B cell (primary cell): ENCODE results near the gene VN1R5. TPM values are rescaled to one million over a fixed set of nuclear protein-coding genes. Genes with fewer than 3 reads are reported as not detected.
"Not testable (repeated sequence)": the region's sequence is repeated elsewhere in the genome, so short reads cannot be mapped to it uniquely, and the experiment has no call there.

Source experiments
- ATAC-seq: fragments of 200-7000 bp; cut with Tn5 transposase; one replicate; pipeline ENCODE4 v1.10.0; 2021; ENCODE audit warnings: low read depth, mild to moderate bottlenecking, moderate number of reproducible peaks, moderate library complexity
- CTCF ChIA-PET: fragments of 350-600 bp; sonication (Branson Sonifier 250); formaldehyde crosslinking; loops from one replicate; lab custom pipeline; 2021; ENCODE audit warnings: antibody characterized with exemption, inconsistent platforms; lab: Charles Lee
- POLR2A ChIA-PET: fragments of 350-600 bp; sonication (Branson Sonifier 250); formaldehyde crosslinking; loops from one replicate; lab custom pipeline; 2021; ENCODE audit warnings: antibody characterized with exemption; lab: Charles Lee
- DNase-seq: peaks from one replicate; pipeline ENCODE4 v3.0.0; 2013
- H2AFZ ChIP-seq: 2 replicates; pipeline ENCODE4 v1.6.1; 2012; ENCODE audit warnings: mild to moderate bottlenecking, low read depth, low read length; ENCODE audit not compliant: insufficient read depth, poor library complexity, severe bottlenecking
- H3K27ac ChIP-seq, 2 donors: 1 replicate in 1 of 2; 2 replicates in 1 of 2; pipeline ENCODE4 v1.5.1; 2012 to 2013; ENCODE audit warnings: low read length in 2 of 2, mild to moderate bottlenecking in 2 of 2, moderate library complexity in 1 of 2
- H3K27me3 ChIP-seq, 4 experiments: fragments of 200-600 bp in 1 of 4; sonication (generic) in 1 of 4; replicated peaks in 1 of 4; 1 replicate in 2 of 4; 2 replicates in 2 of 4; pipeline versions ENCODE4 v1.6.1 to v1.7.0; 2013 to 2016; ENCODE audit warnings: low read length in 3 of 4, mild to moderate bottlenecking in 2 of 4, mixed read lengths in 1 of 4, moderate library complexity in 1 of 4; ENCODE audit not compliant: insufficient read depth in 4 of 4, control insufficient read depth in 3 of 4; ENCODE audit errors: control extremely low read depth in 1 of 4
- H3K36me3 ChIP-seq, 2 experiments: replicated peaks in 1 of 2; 1 replicate in 1 of 2; 2 replicates in 1 of 2; pipeline versions ENCODE4 v1.6.1 to v1.7.1; 2013; ENCODE audit warnings: low read length in 1 of 2; ENCODE audit not compliant: insufficient read depth in 2 of 2, control insufficient read depth in 1 of 2; ENCODE audit errors: control extremely low read depth in 1 of 2, extremely low read depth in 1 of 2
- H3K4me1 ChIP-seq, 2 donors: fragments of 200-600 bp in 1 of 2; sonication (generic) in 1 of 2; 1 replicate in 1 of 2; 2 replicates in 1 of 2; pipeline versions ENCODE4 v1.5.1 to v1.6.1; 2013 to 2017; ENCODE audit warnings: low read length in 2 of 2; ENCODE audit not compliant: control insufficient read depth in 2 of 2, insufficient read depth in 2 of 2
- H3K4me2 ChIP-seq: replicated peaks from 2 replicates; pipeline ENCODE3; 2012; ENCODE audit warnings: mild to moderate bottlenecking, low read depth, low read length; ENCODE audit not compliant: poor library complexity, severe bottlenecking
- H3K4me3 ChIP-seq, 5 experiments: fragments of 200-600 bp in 1 of 5; sonication (generic) in 1 of 5; 1 replicate in 3 of 5; 2 replicates in 2 of 5; pipeline versions ENCODE4 v1.5.1 to v1.7.0; 2011 to 2016; ENCODE audit warnings: low read length in 4 of 5, mild to moderate bottlenecking in 4 of 5, low read depth in 2 of 5, control low read depth in 1 of 5, moderate library complexity in 1 of 5; ENCODE audit not compliant: insufficient read depth in 1 of 5; ENCODE audit errors: control extremely low read depth in 1 of 5, extremely low read depth in 1 of 5
- H3K79me2 ChIP-seq: fragments of 200-600 bp; sonication (generic); one replicate; pipeline ENCODE4 v1.6.0; 2016; ENCODE audit warnings: low read length; ENCODE audit not compliant: control insufficient read depth, insufficient read depth
- H3K9ac ChIP-seq: fragments of 200-600 bp; sonication (generic); 2 replicates; pipeline ENCODE4 v1.6.1; 2017; ENCODE audit warnings: mild to moderate bottlenecking, low read length, moderate library complexity
- H3K9me3 ChIP-seq, 3 donors: one replicate each; pipeline versions ENCODE4 v1.6.1 to v1.7.1; 2013; ENCODE audit warnings: low read length in 2 of 3; ENCODE audit not compliant: control insufficient read depth in 2 of 3, insufficient read depth in 1 of 3; ENCODE audit errors: control extremely low read depth in 1 of 3
- H4K20me1 ChIP-seq: 2 replicates; pipeline ENCODE4 v1.6.0; 2012; ENCODE audit warnings: mild to moderate bottlenecking, low read length; ENCODE audit not compliant: insufficient read depth, control insufficient read depth, poor library complexity, severe bottlenecking
- H3K27ac Mint-ChIP-seq: one replicate; pipeline ENCODE4 v1.8.0; 2021; ENCODE audit warnings: mixed read lengths
- H3K27me3 Mint-ChIP-seq: one replicate; pipeline ENCODE4 v1.8.0; 2021; ENCODE audit warnings: mixed read lengths
- H3K4me1 Mint-ChIP-seq: one replicate; pipeline ENCODE4 v1.8.0; 2021; ENCODE audit warnings: mixed read lengths
- H3K4me3 Mint-ChIP-seq: one replicate; pipeline ENCODE4 v1.8.0; 2021; ENCODE audit warnings: mixed read lengths
- H3K9me3 Mint-ChIP-seq: one replicate; pipeline ENCODE4 v1.8.0; 2022; ENCODE audit warnings: mixed read lengths; ENCODE audit not compliant: insufficient read depth
- EZH2 ChIP-seq: IDR thresholded peaks from 2 replicates; pipeline ENCODE4 v1.6.1; 2012; ENCODE audit warnings: borderline replicate concordance, low read depth, mild to moderate bottlenecking, moderate library complexity, low read length; ENCODE audit not compliant: insufficient read depth, poor library complexity, severe bottlenecking
- WGBS: methylation state at CpG from one replicate; pipeline ENCODE4 v1.1.5; 2013; ENCODE audit warnings: missing lambda C conversion rate; ENCODE audit not compliant: insufficient coverage; 5-methylcytosine and 5-hydroxymethylcytosine counted together
- intact Hi-C: fragments of 100-400 bp; cut with micrococcal nuclease; formaldehyde crosslinking; loops from one replicate; pipeline ENCODE4 v1.10.0; 2022
- polyA plus RNA-seq: library from polyadenylated mRNA; depleted of rRNA; stranded (reverse); fragments of >200 nt; gene quantifications from 2 replicates; pipeline ENCODE4 v1.2.3, GENCODE V29; 2012
- total RNA-seq, 2 donors: library from RNA; stranded (reverse); fragments of 120-200 nt in 1 of 2; gene quantifications; 1 replicate in 1 of 2; 2 replicates in 1 of 2; pipeline versions ENCODE4 v1.2.3 to v1.2.4, GENCODE V29; 2013 to 2022
- TF ChIP-seq, protein P1 (sequence below): fragments of 200-600 bp; IDR thresholded peaks from one replicate; pipeline ENCODE4 v1.8.0; 2022; ENCODE audit warnings: antibody characterized with exemption, mild to moderate bottlenecking

VN1R5 gene
- total and polyA plus RNA-seq, 2 donors (not counting 1 experiment from before 2014, with no cell fraction given) = not detected

DNA sequence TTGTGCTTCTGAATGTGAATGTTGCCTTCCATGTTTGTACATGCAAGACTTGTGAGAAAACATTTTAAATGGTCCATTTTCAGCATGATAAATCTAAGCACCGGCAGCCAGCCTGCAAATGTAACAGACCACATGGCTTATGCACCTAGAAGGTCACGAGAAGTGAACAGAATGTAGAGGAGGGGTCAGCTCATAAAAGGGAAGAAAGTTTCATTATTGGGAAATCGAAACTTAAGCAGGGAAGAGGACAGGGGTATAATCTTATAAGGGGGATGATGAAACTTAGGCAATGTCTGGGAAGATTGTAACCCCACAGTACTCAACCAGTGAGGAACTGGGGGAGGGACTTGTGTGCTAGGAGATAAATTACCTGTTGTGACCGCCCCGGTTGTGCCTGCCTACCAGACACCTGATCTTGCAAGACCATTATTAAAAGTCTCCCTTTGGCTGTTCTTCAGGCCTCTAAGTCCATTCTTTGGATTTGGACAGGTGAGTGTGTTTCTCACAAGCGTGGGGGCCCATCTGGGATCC is 37.7 kb upstream of the VN1R5 start:
- H3K4me3 ChIP-seq = no peak overlapping the region
- no peak overlapping the region for H3K4me2 ChIP-seq
- ATAC-seq (no peak), DNase-seq (no peak)
- peaks cover 5% of the 10 kb centered on the region for H3K9me3 Mint-ChIP-seq
- H3K9ac ChIP-seq = no peak overlapping the region
- H3K4me3 Mint-ChIP-seq = no peak overlapping the region
- H3K79me2 ChIP-seq = no peaks in the 10 kb centered on the region
- CTCF ChIA-PET = no interaction called here
- POLR2A ChIA-PET = no interaction called here
- H3K27me3 ChIP-seq = peaks cover 0 to 9% (median 4%) of the 10 kb centered on the region in 4 experiments
- WGBS = 82% methylated on average over 2 of the region's 6 CpGs
- peaks cover 0 to 1% (median 0%) of the 10 kb centered on the region in 3 donors for H3K9me3 ChIP-seq
- no peak overlapping the region for H3K27ac ChIP-seq
- no peak overlapping the region for H3K27ac Mint-ChIP-seq
- intact Hi-C loops = no loop called here
- H3K27me3 Mint-ChIP-seq = peaks cover 9% of the 10 kb centered on the region
- H3K4me1 Mint-ChIP-seq = peaks cover 2% of the 10 kb centered on the region
- no peaks in the 10 kb centered on the region for H3K4me1 ChIP-seq
- no peak overlapping the region for H2AFZ ChIP-seq
- no peaks in the 10 kb centered on the region for H4K20me1 ChIP-seq
- TF ChIP-seq, protein P1, sequence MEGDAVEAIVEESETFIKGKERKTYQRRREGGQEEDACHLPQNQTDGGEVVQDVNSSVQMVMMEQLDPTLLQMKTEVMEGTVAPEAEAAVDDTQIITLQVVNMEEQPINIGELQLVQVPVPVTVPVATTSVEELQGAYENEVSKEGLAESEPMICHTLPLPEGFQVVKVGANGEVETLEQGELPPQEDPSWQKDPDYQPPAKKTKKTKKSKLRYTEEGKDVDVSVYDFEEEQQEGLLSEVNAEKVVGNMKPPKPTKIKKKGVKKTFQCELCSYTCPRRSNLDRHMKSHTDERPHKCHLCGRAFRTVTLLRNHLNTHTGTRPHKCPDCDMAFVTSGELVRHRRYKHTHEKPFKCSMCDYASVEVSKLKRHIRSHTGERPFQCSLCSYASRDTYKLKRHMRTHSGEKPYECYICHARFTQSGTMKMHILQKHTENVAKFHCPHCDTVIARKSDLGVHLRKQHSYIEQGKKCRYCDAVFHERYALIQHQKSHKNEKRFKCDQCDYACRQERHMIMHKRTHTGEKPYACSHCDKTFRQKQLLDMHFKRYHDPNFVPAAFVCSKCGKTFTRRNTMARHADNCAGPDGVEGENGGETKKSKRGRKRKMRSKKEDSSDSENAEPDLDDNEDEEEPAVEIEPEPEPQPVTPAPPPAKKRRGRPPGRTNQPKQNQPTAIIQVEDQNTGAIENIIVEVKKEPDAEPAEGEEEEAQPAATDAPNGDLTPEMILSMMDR = no peak
- no peak for TF ChIP-seq EZH2
- no peaks in the 10 kb centered on the region for H3K36me3 ChIP-seq

DNA sequence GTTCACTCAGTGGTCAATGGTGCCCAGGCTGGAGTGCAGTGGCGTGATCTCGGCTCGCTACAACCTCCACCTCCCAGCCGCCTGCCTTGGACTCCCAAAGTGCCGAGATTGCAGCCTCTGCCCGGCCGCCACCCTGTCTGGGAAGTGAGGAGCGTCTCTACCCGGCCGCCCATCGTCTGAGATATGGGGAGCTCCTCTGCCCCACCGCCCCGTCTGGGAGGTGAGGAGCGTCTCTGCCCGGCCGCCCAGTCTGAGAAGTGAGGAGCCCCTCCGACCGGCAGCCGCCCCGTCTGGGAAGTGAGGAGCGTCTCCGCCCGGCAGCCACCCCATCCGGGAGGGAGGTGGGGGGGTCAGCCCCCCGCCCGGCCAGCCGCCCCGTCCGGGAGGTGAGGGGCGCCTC is 35.6 kb upstream of the VN1R5 start:
- 99% methylated on average over 11 of the region's 30 CpGs for WGBS

More for the DNA sequence above, 35.6 kb upstream of the VN1R5 start:
- H3K36me3 ChIP-seq, H3K4me1 Mint-ChIP-seq, H3K9me3 ChIP-seq, H3K4me3 ChIP-seq, H3K4me1 ChIP-seq, DNase-seq, H3K4me2 ChIP-seq, H3K79me2 ChIP-seq, H2AFZ ChIP-seq, CTCF ChIA-PET, H3K9ac ChIP-seq, H3K27ac Mint-ChIP-seq, POLR2A ChIA-PET, H3K27me3 ChIP-seq, H3K27ac ChIP-seq, H4K20me1 ChIP-seq, intact Hi-C loops, ATAC-seq, H3K4me3 Mint-ChIP-seq: not testable (repeated sequence)
- peaks cover 14% of the 10 kb centered on the region for H3K9me3 Mint-ChIP-seq
- H3K27me3 Mint-ChIP-seq = peaks cover 20% of the 10 kb centered on the region
